Stimulated activated memory B cell treated with anti-CD40 and anti-IgM and Interleukin-4, amounts not matched to agents 10 μg/mL and 1 μg/mL and 100 μg/mL, for 72 hours (primary cell): ENCODE results near the gene MYO18A.
"Not testable (repeated sequence)": the region's sequence is repeated elsewhere in the genome, so short reads cannot be mapped to it uniquely, and the experiment has no call there.

Experiments used
- ATAC-seq: fragments of 150-1000 bp; cut with Tn5 transposase; 2 replicates; pipeline ENCODE4 v1.10.0; 2021
- H3K27ac Mint-ChIP-seq: one replicate; pipeline ENCODE4 v1.8.0; 2022; ENCODE audit warnings: mild to moderate bottlenecking, mixed read lengths
- H3K27me3 Mint-ChIP-seq: one replicate; pipeline ENCODE4 v1.8.0; 2022; ENCODE audit warnings: mixed read lengths
- H3K36me3 Mint-ChIP-seq: one replicate; pipeline ENCODE4 v1.8.0; 2022; ENCODE audit warnings: mixed read lengths
- H3K4me1 Mint-ChIP-seq: one replicate; pipeline ENCODE4 v1.8.0; 2022; ENCODE audit warnings: mixed read lengths
- H3K4me3 Mint-ChIP-seq: one replicate; pipeline ENCODE4 v1.8.0; 2022; ENCODE audit warnings: mild to moderate bottlenecking, moderate library complexity, mixed read lengths
- H3K9me3 Mint-ChIP-seq: one replicate; pipeline ENCODE4 v1.8.0; 2022; ENCODE audit warnings: mixed read lengths

Gene MYO18A

GRCh38 chr17:29177871-29178749 lies 2.1 kb downstream of the MYO18A start:
- peaks cover 47% of the 10 kb centered on the region for H3K4me1 Mint-ChIP-seq
- H3K4me3 Mint-ChIP-seq: peak overlapping the region; percentile 78
- peak overlapping the region; percentile 85 for H3K27ac Mint-ChIP-seq

DNA sequence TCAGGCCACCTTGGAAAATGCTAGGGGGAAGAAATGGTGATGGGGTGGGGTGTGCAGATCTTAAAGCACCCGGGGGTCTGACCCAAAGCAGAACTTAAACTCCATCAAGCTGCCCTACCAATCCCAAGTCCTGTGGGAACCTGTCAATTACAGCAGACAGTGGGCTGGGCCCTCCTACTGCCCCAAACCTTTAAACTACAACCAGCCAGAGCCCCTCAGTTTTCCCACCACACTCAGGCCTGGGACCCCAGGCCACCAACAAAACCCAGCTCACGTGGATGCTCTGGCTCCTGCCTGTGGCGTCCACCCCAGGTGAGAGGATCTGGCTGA lies 2.7 kb downstream of the MYO18A start:
- Mint-ChIP-seq H3K4me3 (peak overlapping the region; percentile 78), H3K9me3 (no peaks in the 10 kb centered on the region), H3K27ac (peak overlapping the region; percentile 85), H3K36me3 (no peaks in the 10 kb centered on the region), H3K4me1 (peaks cover 47% of the 10 kb centered on the region), H3K27me3 (no peaks in the 10 kb centered on the region)
- ATAC-seq: no peak

More at GRCh38 chr17:29177871-29178749, 2.1 kb downstream of the MYO18A start:
- Mint-ChIP-seq H3K36me3 (no peaks in the 10 kb centered on the region), H3K27me3 (no peaks in the 10 kb centered on the region), H3K9me3 (no peaks in the 10 kb centered on the region)
- no peak for ATAC-seq

DNA sequence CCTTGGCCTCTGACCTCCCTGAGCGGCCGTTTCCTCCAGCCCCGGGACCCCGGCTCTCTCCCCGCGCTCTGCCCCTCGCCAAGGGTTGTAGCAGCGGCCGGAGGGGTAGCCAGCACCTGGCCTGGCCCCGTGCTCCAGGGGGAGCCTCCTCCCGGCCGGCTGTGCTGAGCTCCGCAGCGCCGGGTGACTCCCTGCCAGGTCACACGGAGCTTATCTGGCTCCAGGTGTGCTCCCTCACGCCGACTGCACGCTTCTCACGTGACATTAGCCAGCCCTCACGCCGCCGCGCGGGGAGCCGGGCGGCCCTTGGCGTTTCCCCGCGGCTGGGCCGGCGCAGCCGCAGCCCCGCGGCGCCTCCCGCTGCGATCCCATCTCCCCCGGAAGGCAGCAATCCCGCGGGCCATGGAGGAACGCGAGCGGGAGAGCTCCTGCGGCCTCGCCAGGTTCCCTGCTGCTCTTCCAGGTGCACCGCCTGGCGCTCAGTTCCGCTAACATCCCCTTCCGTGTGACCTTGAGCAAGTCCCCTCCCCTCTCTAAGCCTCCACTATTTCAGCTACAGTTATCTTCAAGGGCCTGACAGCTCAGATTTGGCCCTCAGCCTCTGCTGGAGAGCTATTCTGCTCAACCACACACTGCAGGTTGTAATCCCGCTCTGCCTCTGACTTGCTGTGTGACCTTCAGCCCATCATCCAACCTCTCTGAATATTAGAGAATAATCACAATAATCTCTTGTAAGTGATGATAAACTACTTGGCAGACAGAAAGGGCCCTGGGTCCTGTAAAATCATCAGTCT lies 3.4 kb downstream of the MYO18A start:
- ATAC-seq: peak; percentile 75
- peak overlapping the region; percentile 85 for H3K27ac Mint-ChIP-seq

GRCh38 chr17:29175349-29175748 lies 4.8 kb downstream of the MYO18A start:
- no peaks in the 10 kb centered on the region for H3K9me3 Mint-ChIP-seq
- H3K27ac Mint-ChIP-seq: no peak overlapping the region
- H3K4me3 Mint-ChIP-seq: no peak overlapping the region
- peaks cover 40% of the 10 kb centered on the region for H3K4me1 Mint-ChIP-seq
- no peak for ATAC-seq
- no peaks in the 10 kb centered on the region for H3K27me3 Mint-ChIP-seq
- no peaks in the 10 kb centered on the region for H3K36me3 Mint-ChIP-seq

More for the DNA sequence above, 3.4 kb downstream of the MYO18A start:
- Mint-ChIP-seq H3K36me3 (no peaks in the 10 kb centered on the region), H3K4me1 (peaks cover 47% of the 10 kb centered on the region), H3K27me3 (no peaks in the 10 kb centered on the region), H3K4me3 (peak overlapping the region; percentile 78), H3K9me3 (no peaks in the 10 kb centered on the region)

DNA sequence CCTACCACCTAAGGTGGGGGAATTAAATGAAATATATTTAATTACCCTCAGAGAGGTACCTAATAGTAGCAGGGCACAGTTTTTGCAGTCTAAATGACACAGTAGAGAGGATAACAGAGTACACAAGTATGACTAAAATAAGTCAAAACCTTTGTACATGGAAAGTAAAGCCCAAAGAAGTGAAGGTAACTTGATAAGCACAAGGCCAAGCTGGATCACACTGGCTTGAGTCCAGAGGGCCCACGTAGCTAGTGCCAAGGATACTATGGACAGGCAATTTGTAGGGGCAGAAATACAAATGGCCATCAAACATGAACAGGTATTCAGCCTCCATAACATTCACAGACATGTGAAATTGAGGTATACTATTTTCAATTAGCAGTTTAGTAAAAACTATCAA lies 7.6 kb downstream of the MYO18A start:
- Mint-ChIP-seq H3K27ac (no peak overlapping the region), H3K27me3 (no peaks in the 10 kb centered on the region), H3K36me3 (no peaks in the 10 kb centered on the region), H3K9me3 (no peaks in the 10 kb centered on the region), H3K4me1 (peaks cover 24% of the 10 kb centered on the region), H3K4me3 (no peak overlapping the region)
- no peak for ATAC-seq

DNA sequence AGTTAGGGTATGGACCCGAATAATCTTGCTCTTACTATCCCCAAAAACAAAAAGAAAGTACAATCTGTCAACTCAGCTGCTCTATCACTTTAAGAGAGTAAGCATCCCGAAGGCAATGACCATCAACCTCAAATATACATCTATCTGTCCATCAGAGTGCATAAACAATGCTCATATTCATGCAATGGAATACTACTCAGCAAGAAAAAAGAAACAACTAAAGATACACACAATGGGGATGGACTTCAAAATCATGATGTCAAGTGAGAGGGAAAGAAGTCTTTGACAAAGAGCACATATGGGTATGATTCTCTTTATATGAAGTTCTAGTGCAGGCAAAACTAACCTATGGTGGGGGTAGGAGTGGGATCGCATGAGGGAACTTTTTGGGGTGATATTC lies 9.5 kb downstream of the MYO18A start:
- Mint-ChIP-seq H3K36me3 (peaks cover 14% of the 10 kb centered on the region), H3K27me3 (no peaks in the 10 kb centered on the region), H3K4me3 (no peak overlapping the region), H3K9me3 (no peaks in the 10 kb centered on the region), H3K27ac (no peak overlapping the region), H3K4me1 (peaks cover 6% of the 10 kb centered on the region)
- ATAC-seq: no peak

- Mint-ChIP-seq H3K4me3 (no peak overlapping the region), H3K27me3 (no peaks in the 10 kb centered on the region), H3K27ac (no peak overlapping the region)
These were observed 10.2 kb downstream of the MYO18A start for GRCh38 chr17:29169806-29170591.

GRCh38 chr17:29168759-29169126 lies 11.5 kb downstream of the MYO18A start:
- ATAC-seq, H3K27ac Mint-ChIP-seq, H3K4me1 Mint-ChIP-seq, H3K27me3 Mint-ChIP-seq, H3K4me3 Mint-ChIP-seq, H3K9me3 Mint-ChIP-seq: not testable (repeated sequence)
- peaks cover 29% of the 10 kb centered on the region for H3K36me3 Mint-ChIP-seq

More at GRCh38 chr17:29169806-29170591, 10.2 kb downstream of the MYO18A start:
- no peak for ATAC-seq
- Mint-ChIP-seq H3K9me3 (no peaks in the 10 kb centered on the region), H3K4me1 (peaks cover 6% of the 10 kb centered on the region), H3K36me3 (peaks cover 18% of the 10 kb centered on the region)

DNA sequence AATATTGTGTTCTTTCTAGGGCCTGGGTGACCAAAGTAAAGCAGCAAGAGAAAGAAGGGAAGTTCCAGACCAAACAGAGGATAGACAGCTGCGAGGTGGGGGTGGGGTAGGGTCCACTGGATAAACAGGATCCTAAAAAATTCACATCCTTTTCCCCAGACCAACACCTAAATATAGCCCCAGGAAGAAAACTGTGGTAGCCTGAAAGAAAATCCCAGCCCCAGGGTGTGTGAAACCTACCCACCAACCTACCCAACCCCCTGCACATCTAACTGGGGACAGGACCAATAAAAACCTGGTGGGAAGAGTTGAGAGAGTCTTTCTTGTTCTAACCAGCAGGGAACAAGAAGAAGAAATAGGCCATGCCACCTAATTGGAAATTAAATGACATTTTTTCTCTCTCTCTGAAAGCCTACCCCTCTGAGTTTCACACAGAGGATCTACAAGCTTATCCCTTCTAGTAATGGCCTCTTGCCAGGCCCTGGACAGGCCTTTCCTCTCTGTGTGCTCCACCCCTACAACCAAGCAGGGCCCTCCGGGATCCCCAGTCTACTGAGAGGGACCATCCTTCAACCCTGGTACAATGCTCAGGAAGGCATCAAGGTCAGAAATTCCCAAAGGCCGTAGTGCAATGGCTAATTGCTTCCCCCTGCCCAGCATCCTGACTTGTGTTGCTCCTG lies 12.0 kb downstream of the MYO18A start:
- no peak for ATAC-seq
- Mint-ChIP-seq H3K27ac (no peak overlapping the region), H3K4me3 (no peak overlapping the region)

GRCh38 chr17:29167393-29168078 lies 12.7 kb downstream of the MYO18A start:
- Mint-ChIP-seq H3K36me3 (peaks cover 37% of the 10 kb centered on the region), H3K9me3 (no peaks in the 10 kb centered on the region), H3K4me1 (peaks cover 6% of the 10 kb centered on the region), H3K27ac (no peak overlapping the region), H3K4me3 (no peak overlapping the region), H3K27me3 (no peaks in the 10 kb centered on the region)
- ATAC-seq: no peak

More for the DNA sequence above, 12.0 kb downstream of the MYO18A start:
- Mint-ChIP-seq H3K4me1 (peaks cover 6% of the 10 kb centered on the region), H3K27me3 (no peaks in the 10 kb centered on the region), H3K9me3 (no peaks in the 10 kb centered on the region), H3K36me3 (peaks cover 32% of the 10 kb centered on the region)

- Mint-ChIP-seq H3K27me3 (no peaks in the 10 kb centered on the region), H3K4me1 (peaks cover 6% of the 10 kb centered on the region), H3K27ac (no peak overlapping the region), H3K36me3 (peaks cover 46% of the 10 kb centered on the region), H3K9me3 (no peaks in the 10 kb centered on the region), H3K4me3 (no peak overlapping the region)
- no peak for ATAC-seq
These were observed 13.7 kb downstream of the MYO18A start for GRCh38 chr17:29166507-29166887.

GRCh38 chr17:29165800-29166506 lies 14.2 kb downstream of the MYO18A start:
- Mint-ChIP-seq H3K36me3 (peaks cover 46% of the 10 kb centered on the region), H3K4me3 (no peak overlapping the region)
- no peak for ATAC-seq

GRCh38 chr17:29165261-29165660 lies 14.9 kb downstream of the MYO18A start:
- no peak overlapping the region for H3K4me3 Mint-ChIP-seq
- no peak for ATAC-seq
- H3K27ac Mint-ChIP-seq: no peak overlapping the region
- peaks cover 6% of the 10 kb centered on the region for H3K4me1 Mint-ChIP-seq
- H3K36me3 Mint-ChIP-seq: peaks cover 46% of the 10 kb centered on the region
- H3K9me3 Mint-ChIP-seq: no peaks in the 10 kb centered on the region
- H3K27me3 Mint-ChIP-seq: no peaks in the 10 kb centered on the region

More at GRCh38 chr17:29165800-29166506, 14.2 kb downstream of the MYO18A start:
- Mint-ChIP-seq H3K27me3 (no peaks in the 10 kb centered on the region), H3K4me1 (peaks cover 6% of the 10 kb centered on the region), H3K9me3 (no peaks in the 10 kb centered on the region), H3K27ac (no peak overlapping the region)

DNA sequence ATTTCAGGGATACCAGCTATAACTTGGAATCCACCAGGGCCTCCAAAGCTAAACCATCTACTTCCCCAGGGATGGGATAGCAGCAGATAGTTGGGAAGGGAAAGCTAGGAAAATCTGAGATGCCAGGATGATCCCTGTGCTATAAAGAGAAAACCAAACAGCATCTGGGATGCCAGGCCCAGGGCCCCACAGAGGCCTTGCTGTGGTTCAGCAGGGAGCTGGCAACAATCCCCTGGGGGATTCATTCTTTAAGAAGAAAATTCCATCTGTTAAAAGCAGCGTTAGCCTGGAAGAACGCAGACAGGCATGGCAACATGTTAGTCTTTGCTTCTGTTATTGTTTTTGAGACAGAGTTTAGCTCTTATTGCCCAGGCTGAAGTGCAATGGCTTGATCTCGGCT lies 16.6 kb downstream of the MYO18A start:
- H3K27me3 Mint-ChIP-seq: no peaks in the 10 kb centered on the region
- H3K36me3 Mint-ChIP-seq: peaks cover 46% of the 10 kb centered on the region
- H3K27ac Mint-ChIP-seq: no peak overlapping the region
- H3K4me1 Mint-ChIP-seq: peaks cover 20% of the 10 kb centered on the region
- H3K9me3 Mint-ChIP-seq: no peaks in the 10 kb centered on the region
- H3K4me3 Mint-ChIP-seq: no peak overlapping the region
- no peak for ATAC-seq
